ENCODE data around the gene HSD17B8. TPM values are rescaled to one million over a fixed set of nuclear protein-coding genes. Genes with fewer than 3 reads are reported as not detected.

Gene HSD17B8
- total and polyA plus RNA-seq, 8 donors = 8.0 to 29.9 (median 21.5) TPM; not detected in 1

DNA sequence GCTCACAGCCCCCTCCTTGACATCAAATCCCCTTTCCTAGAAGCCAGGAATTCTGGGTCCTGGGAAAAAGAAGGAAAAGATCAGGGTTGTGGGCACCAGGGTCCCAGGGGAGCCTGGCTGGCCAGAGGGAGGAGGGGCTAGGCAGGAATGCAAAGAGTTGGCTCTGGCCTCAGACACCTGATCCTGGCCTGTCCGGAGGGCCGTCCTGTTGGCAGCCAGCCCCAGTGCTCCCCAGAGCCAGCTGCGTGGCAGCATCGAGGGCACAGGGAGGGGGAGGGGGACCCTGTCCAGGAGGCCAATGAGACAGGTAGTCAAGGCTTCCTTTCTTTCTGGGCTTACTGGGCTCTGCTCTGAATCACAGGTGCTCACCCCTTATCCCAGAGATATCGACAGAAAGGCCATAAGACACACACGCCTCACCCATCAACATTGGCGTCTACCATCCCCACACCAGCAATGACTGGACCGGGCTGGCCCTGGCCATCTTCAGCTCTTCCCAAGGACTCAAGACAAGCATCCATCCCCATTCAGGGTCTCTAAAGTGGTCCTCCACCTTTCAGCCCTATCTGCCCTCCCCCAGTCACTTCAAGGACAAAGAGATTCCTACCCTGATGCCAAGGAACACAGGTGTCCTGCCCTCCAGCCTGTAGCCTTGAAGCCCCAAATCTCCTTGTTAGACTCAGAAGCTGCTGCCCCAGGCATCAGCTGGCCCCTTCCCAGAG lies 12.9 kb upstream of the HSD17B8 start:
- no peak overlapping the region for H3K27ac ChIP-seq
- peak in 1 of 2 donors; percentile 34 for DNase-seq
- H3K9me3 ChIP-seq = no peaks in the 10 kb centered on the region
- peaks cover 12 to 23% (median 17%) of the 10 kb centered on the region in 4 donors for H3K4me1 ChIP-seq
- peaks cover 0 to 41% (median 18%) of the 10 kb centered on the region in 3 donors for H3K27me3 ChIP-seq
- intact Hi-C loops (cut with DNase I; ENCODE audit: low total_unique reads) = no loop called here
- no peak for TF ChIP-seq POLR2AphosphoS5 (IDR thresholded peaks at IDR 0.05)
- TF ChIP-seq, protein P1, sequence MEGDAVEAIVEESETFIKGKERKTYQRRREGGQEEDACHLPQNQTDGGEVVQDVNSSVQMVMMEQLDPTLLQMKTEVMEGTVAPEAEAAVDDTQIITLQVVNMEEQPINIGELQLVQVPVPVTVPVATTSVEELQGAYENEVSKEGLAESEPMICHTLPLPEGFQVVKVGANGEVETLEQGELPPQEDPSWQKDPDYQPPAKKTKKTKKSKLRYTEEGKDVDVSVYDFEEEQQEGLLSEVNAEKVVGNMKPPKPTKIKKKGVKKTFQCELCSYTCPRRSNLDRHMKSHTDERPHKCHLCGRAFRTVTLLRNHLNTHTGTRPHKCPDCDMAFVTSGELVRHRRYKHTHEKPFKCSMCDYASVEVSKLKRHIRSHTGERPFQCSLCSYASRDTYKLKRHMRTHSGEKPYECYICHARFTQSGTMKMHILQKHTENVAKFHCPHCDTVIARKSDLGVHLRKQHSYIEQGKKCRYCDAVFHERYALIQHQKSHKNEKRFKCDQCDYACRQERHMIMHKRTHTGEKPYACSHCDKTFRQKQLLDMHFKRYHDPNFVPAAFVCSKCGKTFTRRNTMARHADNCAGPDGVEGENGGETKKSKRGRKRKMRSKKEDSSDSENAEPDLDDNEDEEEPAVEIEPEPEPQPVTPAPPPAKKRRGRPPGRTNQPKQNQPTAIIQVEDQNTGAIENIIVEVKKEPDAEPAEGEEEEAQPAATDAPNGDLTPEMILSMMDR (IDR thresholded peaks at IDR 0.05) = no peak
- no peak for TF ChIP-seq EP300 (IDR thresholded peaks at IDR 0.05)
- TF ChIP-seq POLR2A (IDR thresholded peaks at IDR 0.05) = no peak
- H3K4me3 ChIP-seq = no peak overlapping the region
- H3K36me3 ChIP-seq = peaks cover 26 to 28% (median 27%) of the 10 kb centered on the region in 4 donors
- 41 to 74% (median 46%) methylated on average over 4 to 8 of the region's 8 CpGs for WGBS, 5 donors

DNA sequence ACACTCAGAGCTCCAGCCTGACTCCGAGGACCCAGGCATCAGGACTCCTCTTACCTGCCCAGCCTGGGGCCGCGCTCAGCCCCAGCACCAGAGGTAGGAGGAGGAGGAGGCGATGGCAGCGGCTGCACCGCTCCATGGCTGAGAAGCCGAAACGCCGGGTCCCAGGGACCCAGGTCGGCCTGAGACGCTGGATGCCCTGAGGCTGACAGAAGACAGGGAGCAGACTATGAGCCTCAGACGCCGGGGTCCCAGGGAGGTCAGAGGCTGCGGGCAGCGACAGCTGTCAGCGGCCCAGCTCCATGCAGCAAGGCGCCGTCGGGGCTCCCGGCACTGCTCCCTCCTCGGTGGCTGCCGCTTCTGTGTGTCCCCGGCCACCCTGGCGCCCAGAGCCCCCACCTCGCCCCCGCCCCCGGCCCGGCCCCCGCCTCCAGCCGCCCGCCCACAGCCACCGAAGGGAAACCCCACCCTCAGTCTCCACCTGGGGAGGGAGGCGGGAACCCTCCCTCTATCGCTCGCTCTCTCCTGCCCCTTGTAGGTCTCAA lies 12.3 kb upstream of the HSD17B8 start, which contains the start of gene COL11A2:
Gene COL11A2, minus strand, starts transcription at position 363 of the 542 bp plus-strand sequence. Its CDS starts 227 bp downstream, at position 136.
- no peak for TF ChIP-seq EP300 (IDR thresholded peaks at IDR 0.05)
- TF ChIP-seq, protein P1 (IDR thresholded peaks at IDR 0.05) = no peak
- TF ChIP-seq POLR2AphosphoS5 (IDR thresholded peaks at IDR 0.05) = no peak
- no peak for TF ChIP-seq POLR2A (IDR thresholded peaks at IDR 0.05)
- Histone ChIP-seq H3K9me3 (no peaks in the 10 kb centered on the region), H3K4me1 (peaks cover 15 to 25% (median 19%) of the 10 kb centered on the region in 4 donors), H3K4me3 (peak within 1 kb of the TSS; percentile 41 to 43 (median 41)), H3K27me3 (peaks cover 0 to 41% (median 18%) of the 10 kb centered on the region in 3 donors), H3K36me3 (peaks cover 31 to 34% (median 33%) of the 10 kb centered on the region in 4 donors), H3K27ac (peak within 1 kb of the TSS in 3 of 5 donors; percentile 10 to 71 (median 29))
- DNase-seq = peak in 1 of 2 donors; percentile 45
- intact Hi-C loops (cut with DNase I; ENCODE audit: low total_unique reads) = no loop called here
- 5 to 13% (median 12%) methylated on average over 23 to 35 of the region's 35 CpGs for WGBS, 5 donors

DNA sequence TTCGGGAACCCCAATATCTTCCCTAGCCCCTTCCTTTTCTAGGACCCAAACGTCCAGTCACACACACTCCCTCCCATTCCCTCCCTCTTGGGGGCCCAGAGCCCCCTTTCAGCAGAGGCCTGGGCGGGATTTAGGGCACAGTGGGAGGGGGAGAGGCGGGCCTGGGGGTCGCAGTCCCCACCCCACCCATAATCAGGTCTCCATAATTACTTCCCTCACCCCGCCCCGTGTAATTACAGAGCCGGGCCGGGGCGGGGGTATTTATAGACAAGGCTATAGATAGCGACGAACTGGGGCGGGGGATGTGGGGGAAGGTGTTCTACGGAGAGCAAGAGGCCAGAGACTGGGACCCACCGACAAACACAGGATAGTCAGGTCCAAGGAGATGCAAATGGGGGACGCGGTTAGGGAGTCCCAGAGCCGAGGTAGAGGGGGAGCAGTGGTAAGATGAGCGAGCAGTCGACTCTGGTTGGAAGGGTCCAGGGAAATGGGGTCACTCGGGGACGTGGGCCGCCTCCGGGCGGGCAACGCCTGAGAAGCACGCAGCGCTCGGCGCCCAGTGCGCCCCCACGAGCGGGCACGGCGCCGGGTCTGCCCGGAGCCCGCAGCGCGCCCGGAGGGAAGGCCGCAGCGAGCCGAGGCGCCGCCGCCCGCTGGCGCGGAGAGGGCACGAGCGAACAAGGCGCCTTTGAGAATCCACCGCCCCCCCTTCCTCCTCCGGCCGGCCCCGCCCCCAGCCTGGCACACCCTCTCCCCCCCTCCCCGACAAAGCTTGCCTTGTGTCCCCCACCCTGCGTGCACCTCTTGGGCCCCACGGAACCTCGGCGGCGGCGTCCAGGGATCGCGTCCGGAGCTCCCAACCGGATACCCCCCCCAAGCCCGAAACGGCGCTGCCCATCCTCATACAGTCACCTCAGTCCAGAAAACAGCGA lies 11.5 kb upstream of the HSD17B8 start:
- Histone ChIP-seq H3K4me3 (peak overlapping the region; percentile 41 to 43 (median 41)), H3K36me3 (peaks cover 34 to 40% (median 38%) of the 10 kb centered on the region in 4 donors), H3K4me1 (peaks cover 22 to 33% (median 27%) of the 10 kb centered on the region in 4 donors), H3K27me3 (peaks cover 0 to 41% (median 18%) of the 10 kb centered on the region in 3 donors), H3K27ac (peak overlapping the region in 3 of 5 donors; percentile 10 to 71 (median 29)), H3K9me3 (no peaks in the 10 kb centered on the region)
- DNase-seq = peak in 1 of 2 donors; percentile 75
- intact Hi-C loops (cut with DNase I; ENCODE audit: low total_unique reads) = no loop called here
- TF ChIP-seq POLR2AphosphoS5 (IDR thresholded peaks at IDR 0.05) = no peak
- TF ChIP-seq, protein P1 (IDR thresholded peaks at IDR 0.05) = no peak
- TF ChIP-seq EP300 (IDR thresholded peaks at IDR 0.05) = no peak
- no peak for TF ChIP-seq POLR2A (IDR thresholded peaks at IDR 0.05)
- 2 to 5% (median 3%) methylated on average over 32 to 71 of the region's 72 CpGs for WGBS, 5 donors
